ENCODE measurements around the gene OSTF1.

Gene OSTF1

GRCh38 chr9:75128535-75128934 is 40.2 kb downstream of the OSTF1 start:
- no peak for DNase-seq

DNA sequence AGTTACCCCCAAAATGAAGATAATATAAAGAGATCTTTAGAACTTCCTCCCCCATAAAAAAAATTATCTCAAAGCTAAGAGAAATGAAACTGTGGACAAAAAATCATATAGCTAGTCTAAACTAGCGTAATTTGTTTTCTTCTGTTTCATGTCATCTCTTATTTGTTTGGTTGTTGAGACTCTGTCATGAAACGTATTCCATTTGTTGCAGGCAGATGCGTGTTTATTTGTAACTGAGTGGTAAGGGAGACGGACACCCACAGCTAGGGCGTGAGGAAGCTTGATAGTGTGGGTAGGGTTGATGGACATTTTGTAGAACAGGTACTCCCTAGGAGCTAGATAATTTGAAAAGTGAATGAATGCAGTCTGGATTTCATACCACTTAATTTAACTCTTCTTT is 41.9 kb downstream of the OSTF1 start:
- DNase-seq, result no peak

GRCh38 chr9:75130621-75131230 is 42.4 kb downstream of the OSTF1 start:
- no peak for DNase-seq

- no peak for DNase-seq
Observed at GRCh38 chr9:75131700-75132099, 43.4 kb downstream of the OSTF1 start.

DNA sequence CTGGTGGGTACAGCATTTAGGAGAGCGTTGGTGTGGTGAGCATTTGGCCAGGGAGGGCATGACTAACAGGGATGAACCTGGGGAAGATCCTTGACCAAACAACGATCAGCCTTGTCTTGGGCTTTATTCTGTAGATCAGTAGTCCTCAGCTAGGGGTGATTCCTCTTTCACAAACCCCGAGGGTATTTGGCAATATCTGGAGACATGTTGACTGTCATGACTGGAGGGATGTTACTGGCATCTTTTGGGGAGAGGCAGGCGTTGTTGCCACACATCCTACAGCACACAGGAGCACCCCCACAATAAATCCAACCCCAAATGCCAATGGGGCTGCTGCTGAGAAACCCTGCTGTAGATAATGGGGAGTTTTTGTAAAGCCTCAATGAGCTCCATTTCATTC is 43.9 kb downstream of the OSTF1 start:
- no peak for DNase-seq

- DNase-seq, result no peak
Observed at GRCh38 chr9:75133396-75133795, 45.1 kb downstream of the OSTF1 start.

DNA sequence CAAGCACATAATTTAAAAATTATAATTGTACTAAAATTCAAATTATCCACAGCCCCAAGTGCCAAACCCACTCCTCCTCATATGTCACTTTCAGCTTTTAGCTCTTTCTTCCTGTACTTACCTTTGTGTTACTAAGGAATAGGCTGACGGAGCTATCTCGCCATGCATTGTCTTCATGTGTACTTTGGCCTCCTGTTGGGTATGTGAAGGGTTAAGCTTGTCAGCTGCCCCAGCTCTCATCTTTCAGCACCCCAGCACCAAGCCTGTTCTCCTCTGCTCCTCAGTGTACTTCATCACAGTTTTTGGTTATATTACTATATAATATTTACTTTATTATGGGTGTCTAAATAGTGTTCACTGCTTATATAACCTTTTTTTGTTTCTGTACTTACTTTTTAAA is 46.2 kb downstream of the OSTF1 start:
- DNase-seq, result no peak

DNA sequence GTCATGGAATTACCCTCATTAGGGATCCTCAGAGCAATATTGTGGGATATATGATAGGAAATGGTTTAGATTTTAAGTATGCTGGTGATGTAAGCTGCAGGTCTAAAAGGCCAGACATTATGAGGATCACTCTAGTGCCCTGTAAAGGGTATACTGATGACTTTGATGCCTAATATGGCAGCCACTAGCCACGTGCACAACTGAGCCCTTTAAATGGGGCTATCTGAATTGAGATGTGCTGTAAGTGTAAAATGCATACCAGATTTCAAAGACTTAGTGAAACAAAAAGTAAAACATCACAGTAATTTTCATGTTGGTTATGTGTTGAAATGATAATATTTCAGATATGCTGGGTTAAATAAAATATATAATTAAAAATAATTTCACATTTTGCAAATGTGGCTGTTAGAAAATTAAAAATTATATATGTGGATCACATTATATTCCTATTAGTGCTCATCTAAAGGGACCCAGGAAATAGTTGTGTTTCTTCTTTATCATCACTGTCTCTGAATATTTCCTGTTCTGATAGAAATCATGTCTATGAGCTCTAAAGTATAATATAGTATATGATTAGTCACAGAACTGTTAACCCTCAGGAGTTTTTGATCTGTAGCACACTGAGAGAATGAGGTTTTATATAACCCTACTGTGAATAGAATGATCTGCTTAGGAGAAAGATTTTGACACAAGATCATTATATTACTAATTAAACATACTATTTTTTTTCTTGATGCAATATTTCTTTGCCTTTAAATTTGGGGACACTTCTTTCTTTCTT is 50.1 kb downstream of the OSTF1 start:
- DNase-seq, result no peak

DNA sequence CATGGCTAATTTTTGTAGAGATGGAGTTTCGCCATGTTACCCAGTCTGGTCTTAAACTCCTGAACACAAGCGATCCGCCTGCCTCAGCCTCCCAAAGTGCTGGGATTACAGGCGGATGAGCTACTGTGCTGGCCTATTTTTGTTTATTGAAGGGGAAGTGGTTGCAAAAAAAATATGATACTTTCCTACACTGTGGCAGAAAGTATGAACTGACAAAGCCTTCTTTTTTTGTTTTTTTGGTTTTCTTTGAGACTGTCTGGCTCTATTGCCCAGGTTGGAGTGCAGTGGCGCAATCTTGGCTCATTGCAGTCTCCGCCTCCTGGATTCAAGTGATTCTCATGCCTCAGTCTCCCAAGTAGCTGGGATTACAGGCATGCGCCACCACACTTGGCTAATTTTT is 50.9 kb downstream of the OSTF1 start:
- no peak for DNase-seq

GRCh38 chr9:75140261-75140660 is 51.9 kb downstream of the OSTF1 start:
- no peak for DNase-seq

GRCh38 chr9:75142202-75142601 is 53.9 kb downstream of the OSTF1 start:
- DNase-seq, result no peak

DNA sequence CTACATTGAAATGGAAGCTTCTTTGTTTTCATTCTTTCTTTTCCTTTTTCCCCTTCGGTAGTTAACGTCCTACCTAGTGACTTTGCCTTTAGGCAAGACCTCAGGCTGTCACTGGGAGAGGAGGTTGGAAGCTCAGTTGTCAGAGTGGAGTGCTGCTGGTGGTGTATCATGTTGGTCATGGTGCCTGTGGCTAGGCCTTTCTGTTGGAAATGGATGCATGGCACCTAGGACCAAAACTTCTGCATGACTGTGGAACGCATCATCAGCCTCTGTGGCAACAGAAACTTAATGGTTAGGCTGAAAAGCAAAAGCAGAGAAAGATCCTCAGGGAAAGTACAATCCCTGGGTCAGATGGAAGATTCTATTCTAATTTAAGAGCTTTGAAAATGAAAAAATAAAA is 57.9 kb downstream of the OSTF1 start:
- no peak for DNase-seq

DNA sequence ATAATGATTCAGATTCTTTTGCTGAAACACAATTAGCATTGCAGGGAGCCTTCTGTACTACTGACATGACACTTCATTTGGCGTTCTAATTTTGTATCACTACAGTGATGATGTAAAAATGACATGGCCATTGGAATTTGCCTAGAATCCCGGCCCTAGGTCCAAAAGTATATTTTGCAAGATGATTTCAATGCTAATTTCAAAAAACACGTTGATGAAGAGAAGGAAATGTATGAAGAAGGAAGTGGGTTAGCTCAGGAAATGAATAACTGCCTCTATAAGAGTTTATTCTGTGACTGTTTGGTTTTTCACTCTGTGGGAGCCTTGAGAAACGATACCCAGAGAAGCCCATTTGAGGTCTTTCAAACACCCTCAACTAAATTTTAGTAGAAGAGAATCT is 59.3 kb downstream of the OSTF1 start:
- DNase-seq, result no peak

DNA sequence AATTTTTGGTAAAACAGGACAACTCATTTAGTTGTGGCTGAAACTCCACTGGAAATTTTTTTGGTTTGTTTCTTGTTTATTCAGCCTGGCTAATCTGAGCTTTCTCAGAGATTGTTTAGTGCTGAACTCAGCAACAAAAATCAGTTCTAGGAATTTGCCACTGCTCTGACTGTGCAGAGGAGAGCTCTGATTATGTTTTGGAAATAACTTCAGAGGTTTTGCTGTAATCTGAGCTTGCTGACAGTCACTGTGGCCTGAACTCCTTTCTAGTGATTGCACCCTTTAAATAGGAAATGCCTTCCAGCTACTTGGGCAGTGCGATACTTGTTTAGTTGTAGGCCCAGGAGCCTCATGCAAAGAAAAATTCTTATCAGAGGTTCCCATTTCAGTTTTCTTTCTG is 60.2 kb downstream of the OSTF1 start:
- no peak for DNase-seq

- DNase-seq, result no peak
Observed at GRCh38 chr9:75149841-75150241, 61.5 kb downstream of the OSTF1 start.

DNA sequence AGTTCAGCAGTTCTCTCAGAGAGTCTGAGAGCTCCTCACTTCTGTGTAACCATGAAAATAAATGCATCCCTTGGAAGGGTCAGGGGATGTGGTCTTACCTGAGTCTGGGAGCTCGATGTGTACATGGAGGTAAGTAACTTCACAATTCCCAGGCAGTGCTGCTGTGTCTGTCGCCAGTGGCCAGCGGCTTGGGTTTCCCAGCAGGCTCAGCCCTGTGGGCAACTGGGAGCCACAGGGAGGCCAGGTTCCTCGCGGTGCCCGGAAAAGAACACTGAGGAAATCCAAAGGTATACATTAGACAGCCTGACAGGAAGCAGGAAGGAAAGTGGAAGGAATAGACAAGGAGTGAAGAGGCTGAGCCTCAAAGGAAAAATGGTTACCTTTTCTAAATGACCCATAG is 62.2 kb downstream of the OSTF1 start:
- no peak for DNase-seq

DNA sequence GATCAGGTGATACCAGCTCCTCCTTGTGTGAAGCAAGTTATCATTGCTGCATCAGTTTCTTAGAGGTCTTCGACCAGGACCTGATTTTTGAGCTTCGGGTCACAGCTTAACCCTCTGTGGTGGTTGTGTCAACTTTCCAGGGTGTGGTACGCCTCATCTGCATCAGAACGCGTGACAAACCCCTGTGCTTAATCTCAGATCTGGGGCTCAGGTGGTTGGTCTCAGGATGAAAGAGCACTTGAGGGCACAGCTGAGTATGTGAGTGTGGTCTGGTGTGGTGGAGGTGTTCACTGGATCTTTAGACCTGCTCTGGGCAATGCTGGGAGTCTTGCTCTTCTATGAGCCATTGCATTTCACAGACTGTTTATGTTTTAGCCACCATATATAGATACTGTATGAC is 64.1 kb downstream of the OSTF1 start:
- DNase-seq, result no peak

GRCh38 chr9:75156858-75157257 is 68.5 kb downstream of the OSTF1 start:
- no peak for DNase-seq

- DNase-seq, result no peak
Observed at GRCh38 chr9:75161116-75161857, 73.0 kb downstream of the OSTF1 start.

GRCh38 chr9:75163764-75164163 is 75.5 kb downstream of the OSTF1 start:
- no peak for DNase-seq

DNA sequence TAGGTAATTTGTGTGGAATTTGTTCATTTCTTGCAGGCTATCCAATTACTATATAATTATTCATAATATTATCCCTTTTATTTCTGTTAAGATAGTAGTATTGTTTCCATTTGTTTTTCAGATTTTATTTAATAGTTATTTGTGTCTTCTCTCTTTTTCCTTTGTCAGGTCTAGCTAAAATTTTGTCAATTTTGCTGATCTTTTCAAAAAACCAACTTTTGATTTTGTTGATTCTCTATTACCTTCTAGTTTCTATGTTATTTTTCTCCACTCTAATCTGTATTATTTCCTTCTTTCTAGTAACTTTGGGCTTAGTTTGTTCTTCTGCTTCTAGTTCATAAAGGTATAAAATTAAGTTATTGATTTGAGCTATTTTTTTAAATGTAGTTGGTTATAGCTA is 76.3 kb downstream of the OSTF1 start:
- DNase-seq, result no peak

- DNase-seq, result no peak
Observed at GRCh38 chr9:75167281-75167680, 79.0 kb downstream of the OSTF1 start.

DNA sequence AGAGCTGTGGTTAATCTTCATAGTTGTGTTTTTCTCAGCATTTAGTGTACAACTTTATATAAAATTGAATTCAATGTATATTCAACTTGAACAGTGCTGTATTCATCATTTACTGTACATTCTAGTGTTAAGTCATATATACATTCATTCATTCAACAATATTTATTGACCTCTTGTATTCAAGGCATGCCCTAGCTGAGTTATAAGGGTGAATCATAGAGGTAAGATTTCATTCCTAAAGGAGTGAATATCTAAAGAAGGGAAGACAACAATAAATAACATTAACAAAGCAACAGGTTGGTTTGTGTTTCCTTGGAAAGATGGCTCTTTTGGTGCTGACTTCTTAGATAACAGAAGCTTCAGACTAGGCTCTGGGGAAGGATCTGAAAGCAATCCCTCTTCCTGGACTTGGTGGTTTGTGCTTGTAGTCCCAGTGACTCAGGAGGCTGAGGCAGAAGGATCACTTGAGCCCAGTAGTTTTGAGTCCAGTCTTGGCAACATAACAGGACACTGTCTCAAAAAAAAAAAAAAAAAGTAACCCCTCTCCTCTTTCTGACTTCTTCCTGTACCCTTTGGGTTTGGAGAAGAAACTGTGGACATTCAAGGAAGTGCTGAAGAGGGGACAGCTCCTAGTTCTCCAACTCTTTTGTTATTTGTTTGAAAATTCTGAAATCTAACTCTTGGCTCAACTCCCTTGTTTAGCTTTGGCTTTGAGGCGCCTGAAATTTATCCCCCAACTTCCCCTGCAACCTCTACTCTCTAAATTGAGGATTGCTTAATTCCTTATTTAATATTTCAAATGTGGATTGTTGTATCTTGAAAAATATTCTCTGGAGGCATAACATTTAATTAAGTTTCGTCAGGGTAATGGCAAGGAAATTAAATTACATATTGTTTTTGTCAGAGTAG is 80.2 kb downstream of the OSTF1 start:
- no peak for DNase-seq

Measured in GOT3 (cell line).